ENCODE results near the gene LIN9.

DNA sequence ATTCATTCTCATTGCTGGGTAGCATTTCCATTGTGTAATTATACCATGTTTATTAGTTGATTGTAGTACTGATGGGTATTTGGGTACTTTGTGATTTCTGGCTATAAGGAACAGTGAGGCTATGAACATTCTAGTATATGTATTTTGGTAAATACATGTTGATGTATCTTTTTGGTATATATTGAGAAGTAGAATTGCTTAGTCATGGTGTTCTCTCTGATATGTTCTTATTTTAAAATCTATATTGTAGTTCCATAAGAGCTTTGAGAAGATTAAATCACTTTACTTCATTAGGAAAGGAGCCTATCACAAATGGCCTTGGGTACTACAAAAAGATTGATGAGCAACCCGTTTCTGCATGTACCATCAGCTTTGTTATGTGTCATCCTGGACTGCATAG, 72.1 kb downstream of the LIN9 start:
- TF ChIP-seq, protein P1, sequence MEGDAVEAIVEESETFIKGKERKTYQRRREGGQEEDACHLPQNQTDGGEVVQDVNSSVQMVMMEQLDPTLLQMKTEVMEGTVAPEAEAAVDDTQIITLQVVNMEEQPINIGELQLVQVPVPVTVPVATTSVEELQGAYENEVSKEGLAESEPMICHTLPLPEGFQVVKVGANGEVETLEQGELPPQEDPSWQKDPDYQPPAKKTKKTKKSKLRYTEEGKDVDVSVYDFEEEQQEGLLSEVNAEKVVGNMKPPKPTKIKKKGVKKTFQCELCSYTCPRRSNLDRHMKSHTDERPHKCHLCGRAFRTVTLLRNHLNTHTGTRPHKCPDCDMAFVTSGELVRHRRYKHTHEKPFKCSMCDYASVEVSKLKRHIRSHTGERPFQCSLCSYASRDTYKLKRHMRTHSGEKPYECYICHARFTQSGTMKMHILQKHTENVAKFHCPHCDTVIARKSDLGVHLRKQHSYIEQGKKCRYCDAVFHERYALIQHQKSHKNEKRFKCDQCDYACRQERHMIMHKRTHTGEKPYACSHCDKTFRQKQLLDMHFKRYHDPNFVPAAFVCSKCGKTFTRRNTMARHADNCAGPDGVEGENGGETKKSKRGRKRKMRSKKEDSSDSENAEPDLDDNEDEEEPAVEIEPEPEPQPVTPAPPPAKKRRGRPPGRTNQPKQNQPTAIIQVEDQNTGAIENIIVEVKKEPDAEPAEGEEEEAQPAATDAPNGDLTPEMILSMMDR (IDR thresholded peaks at IDR 0.05), result no peak
- TF ChIP-seq POLR2A (IDR thresholded peaks at IDR 0.05), result no peak
